Fibroblast of villous mesenchyme (primary cell): ENCODE measurements around the gene RB1. TPM values are rescaled to one million over a fixed set of nuclear protein-coding genes. Genes with fewer than 3 reads are reported as not detected.

Source experiments
- DNase-seq: peaks from one replicate; pipeline ENCODE4 v3.0.0-alpha.2; 2010; ENCODE audit warnings: low read depth
- H3K4me3 ChIP-seq: 2 replicates; pipeline ENCODE4 v1.5.1; 2011; ENCODE audit warnings: low read depth, mild to moderate bottlenecking, low read length
- total RNA-seq: library from RNA; depleted of rRNA; stranded (reverse); fragments of >200 nt; gene quantifications from 2 replicates; pipeline ENCODE4 v1.2.3, GENCODE V29; 2012
- TF ChIP-seq, protein P1 (sequence below): IDR thresholded peaks from 2 replicates; pipeline ENCODE4 v1.5.1; 2012; ENCODE audit warnings: low read depth, mild to moderate bottlenecking, low read length; ENCODE audit not compliant: insufficient read depth

Gene RB1
- total RNA-seq, 1 donor: 50.5 TPM

DNA sequence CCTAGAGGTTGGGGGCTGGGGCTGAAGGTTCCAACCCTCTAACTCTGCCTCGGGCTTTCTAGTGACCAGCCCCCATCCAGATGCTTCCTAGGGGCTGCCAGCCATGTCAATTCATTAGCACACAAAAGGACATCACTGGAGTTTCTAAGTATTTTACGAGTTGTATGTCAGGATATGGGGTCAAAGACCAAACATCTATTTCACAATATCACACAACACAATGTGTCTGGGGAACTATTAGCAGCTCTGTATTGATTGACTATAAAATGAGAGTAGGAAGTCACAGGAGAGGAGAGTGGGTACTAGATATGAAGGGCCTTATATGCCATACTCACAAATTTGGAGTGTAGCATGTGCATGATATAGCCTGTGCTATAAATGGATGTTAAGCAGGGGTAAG, 67.3 kb downstream of the RB1 start:
- TF ChIP-seq, protein P1, sequence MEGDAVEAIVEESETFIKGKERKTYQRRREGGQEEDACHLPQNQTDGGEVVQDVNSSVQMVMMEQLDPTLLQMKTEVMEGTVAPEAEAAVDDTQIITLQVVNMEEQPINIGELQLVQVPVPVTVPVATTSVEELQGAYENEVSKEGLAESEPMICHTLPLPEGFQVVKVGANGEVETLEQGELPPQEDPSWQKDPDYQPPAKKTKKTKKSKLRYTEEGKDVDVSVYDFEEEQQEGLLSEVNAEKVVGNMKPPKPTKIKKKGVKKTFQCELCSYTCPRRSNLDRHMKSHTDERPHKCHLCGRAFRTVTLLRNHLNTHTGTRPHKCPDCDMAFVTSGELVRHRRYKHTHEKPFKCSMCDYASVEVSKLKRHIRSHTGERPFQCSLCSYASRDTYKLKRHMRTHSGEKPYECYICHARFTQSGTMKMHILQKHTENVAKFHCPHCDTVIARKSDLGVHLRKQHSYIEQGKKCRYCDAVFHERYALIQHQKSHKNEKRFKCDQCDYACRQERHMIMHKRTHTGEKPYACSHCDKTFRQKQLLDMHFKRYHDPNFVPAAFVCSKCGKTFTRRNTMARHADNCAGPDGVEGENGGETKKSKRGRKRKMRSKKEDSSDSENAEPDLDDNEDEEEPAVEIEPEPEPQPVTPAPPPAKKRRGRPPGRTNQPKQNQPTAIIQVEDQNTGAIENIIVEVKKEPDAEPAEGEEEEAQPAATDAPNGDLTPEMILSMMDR: no peak
- DNase-seq: peak; percentile 6
- H3K4me3 ChIP-seq: no peak overlapping the region

DNA sequence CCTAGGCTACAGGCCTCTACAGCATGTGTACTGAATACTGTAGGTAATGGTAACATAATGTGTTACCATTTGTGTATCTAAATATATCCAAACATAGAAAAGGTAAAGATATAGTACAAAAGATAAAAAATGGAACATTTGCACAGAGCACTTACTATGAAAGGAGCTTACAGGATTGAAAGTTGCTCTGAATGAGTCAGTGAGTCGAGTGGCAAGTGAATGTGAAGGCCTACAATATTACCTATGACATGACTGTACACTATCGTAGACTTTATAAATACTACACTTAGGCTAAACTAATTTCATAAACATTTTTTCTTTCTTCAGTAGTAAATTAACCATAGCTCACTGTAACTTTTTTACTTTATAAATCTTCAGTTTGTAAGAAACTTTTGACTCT, 74.3 kb downstream of the RB1 start:
- H3K4me3 ChIP-seq: no peak overlapping the region
- DNase-seq: no peak
- TF ChIP-seq, protein P1: no peak

DNA sequence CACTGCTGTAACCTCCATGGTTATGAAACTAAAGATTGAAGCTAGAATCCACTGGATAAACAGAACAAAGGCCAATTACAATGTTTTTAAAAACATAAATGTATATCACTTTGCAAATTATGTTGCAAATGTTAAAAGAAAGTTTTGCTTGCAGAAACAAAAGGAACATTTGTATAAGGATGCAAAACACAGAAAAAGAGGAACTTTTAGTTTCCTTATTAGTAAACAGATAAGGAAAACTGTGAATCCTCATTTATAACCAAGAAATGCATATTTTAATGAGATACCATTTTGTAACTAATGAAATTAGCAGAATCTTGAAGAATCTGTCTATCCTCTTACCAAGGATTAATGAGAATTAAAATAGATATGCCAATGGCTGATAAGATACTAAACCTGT, 77.0 kb downstream of the RB1 start:
- DNase-seq: no peak
- TF ChIP-seq, protein P1: no peak
- H3K4me3 ChIP-seq: no peak overlapping the region

DNA sequence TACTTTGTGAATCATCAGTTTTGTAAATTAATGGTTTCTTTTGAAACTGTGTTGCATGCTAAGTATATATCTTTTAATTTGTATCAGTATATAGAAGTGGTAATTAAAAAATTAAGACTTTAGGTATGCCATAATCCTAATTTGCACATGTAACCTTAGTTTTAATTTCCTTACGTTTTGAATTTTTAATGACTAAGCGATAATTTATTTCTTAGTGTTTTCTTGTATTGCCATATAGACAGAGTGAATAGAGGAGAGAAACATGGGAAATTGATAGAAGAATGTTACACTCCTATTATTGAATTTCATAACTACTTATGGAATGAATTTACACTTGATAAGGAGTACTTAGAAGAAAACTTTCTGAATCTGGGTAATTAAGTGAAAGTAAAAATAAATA, 79.8 kb downstream of the RB1 start:
- no peak overlapping the region for H3K4me3 ChIP-seq
- DNase-seq: no peak
- TF ChIP-seq, protein P1: no peak

DNA sequence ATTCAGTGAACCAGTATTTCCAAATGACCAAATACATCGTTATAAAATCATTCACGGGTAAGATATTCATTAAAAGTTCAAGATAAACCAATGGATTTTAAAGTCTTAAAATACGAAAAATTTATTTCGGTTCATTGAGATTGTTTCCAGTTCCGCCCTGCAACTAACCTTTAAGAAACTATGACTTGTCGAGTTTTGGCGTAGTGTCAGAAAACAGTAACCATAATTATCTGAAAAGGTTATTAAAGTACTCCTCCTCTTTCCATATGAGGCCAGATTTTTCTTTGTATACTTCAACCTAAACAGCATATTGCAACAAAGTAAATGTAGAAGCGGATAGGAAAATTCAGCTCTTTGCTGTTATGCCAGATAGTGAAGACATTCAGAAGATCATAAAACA, 83.3 kb downstream of the RB1 start:
- TF ChIP-seq, protein P1: no peak
- no peak overlapping the region for H3K4me3 ChIP-seq

DNA sequence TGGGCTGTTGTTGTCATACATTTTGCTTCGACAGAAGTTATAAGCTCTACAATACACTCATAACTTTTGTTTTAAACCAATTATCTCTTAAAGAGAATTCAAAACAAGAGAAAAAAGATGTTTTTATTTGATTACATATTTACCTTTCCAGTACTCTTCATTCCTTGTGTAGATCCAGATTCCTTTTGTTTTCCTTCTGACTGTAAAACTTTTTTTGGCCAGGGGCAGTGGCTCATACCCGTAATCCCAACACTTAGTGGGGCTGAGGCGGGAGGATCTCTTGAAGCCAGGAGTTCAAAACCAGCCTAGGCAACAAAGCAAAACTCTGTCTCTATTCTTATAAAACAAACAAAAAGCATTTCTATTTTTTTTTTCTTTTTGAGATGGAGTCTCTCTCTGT, 87.7 kb downstream of the RB1 start:
- DNase-seq: no peak
- TF ChIP-seq, protein P1: no peak

More for the DNA sequence above, 83.3 kb downstream of the RB1 start:
- DNase-seq: no peak

DNA sequence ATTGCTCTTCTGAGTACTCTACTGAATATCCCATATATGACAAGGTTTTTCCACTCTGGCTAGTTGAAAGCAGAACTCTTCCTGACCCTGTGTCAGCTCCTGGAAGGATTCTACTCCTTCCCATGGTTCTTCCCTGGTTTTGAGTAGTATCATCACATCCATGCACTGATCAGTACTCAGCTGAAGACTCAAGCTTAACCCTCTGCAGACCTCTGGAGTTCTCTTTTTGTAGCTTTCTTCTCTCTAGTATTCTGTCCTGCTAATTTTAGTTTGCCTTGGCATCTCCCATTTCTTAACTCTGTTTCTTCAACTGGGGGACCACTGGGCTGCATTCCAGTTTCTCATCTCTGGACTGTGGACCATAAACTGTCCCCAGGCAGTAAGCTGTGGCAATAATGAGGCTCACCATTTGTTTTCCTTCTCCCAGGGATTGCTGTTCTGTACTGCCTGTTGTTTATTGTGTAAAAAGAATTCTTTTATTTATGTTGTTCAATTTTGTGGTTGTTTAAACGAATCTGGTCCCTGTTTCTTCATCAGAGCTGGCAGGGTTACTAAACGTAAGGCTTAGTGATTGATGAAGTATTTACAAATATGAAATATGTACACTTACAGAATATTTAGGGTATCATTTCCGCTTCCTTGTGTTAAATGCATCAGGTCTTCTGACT, 89.6 kb downstream of the RB1 start:
- TF ChIP-seq, protein P1: no peak
- peak; percentile 87 for DNase-seq
- no peak overlapping the region for H3K4me3 ChIP-seq

More for the DNA sequence above, 87.7 kb downstream of the RB1 start:
- no peak overlapping the region for H3K4me3 ChIP-seq
